Measurements from ENCODE around the gene FGF9. TPM values are rescaled to one million over a fixed set of nuclear protein-coding genes. Genes with fewer than 3 reads are reported as not detected.

FGF9 gene
- total and polyA plus RNA-seq, 10 of the 15 experiments (the other 5 are each of a cell fraction or from before 2014, with no cell fraction given): 0.05 to 1.5 (median 0.83) TPM

DNA sequence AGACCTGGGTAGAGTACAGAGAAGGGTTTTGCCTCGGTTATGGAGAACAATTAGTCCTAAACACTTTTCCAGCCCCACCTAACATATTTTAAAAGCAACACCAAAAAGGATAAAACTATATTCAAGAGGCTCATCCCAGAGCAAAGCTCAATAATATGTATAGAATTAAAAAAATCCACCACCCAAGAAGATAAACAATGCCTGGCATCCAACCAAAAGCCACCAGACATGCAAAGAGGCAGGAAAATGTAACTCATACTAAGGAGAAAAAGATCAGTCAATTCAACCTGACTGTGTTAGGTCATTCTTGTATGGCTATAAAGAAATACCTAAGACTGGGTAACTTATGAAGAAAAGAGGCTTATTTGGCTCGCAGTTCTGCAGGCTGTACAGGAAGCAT, 39.3 kb downstream of the FGF9 start:
- Histone ChIP-seq H3K9me3 (replicated peaks; ENCODE audit: control insufficient read depth, insufficient read depth, low read length) (no peaks in the 10 kb centered on the region), H3K36me3 (ENCODE audit: control insufficient read depth in 2 of 2, insufficient read depth in 2 of 2, low read length in 1 of 2) (no peaks in the 10 kb centered on the region), H2AFZ (ENCODE audit: control insufficient read depth, low read depth, low read length) (no peak overlapping the region), H3K4me2 (ENCODE audit: control insufficient read depth, insufficient read depth) (no peak overlapping the region), H3K79me2 (ENCODE audit: control insufficient read depth, insufficient read depth, low read length) (no peaks in the 10 kb centered on the region), H3K4me1 (ENCODE audit: control insufficient read depth, insufficient read depth, low read length) (no peaks in the 10 kb centered on the region), H3K9ac (ENCODE audit: control insufficient read depth, insufficient read depth, low read length) (no peak overlapping the region), H3K27me3 (replicated peaks in 1 of 2; ENCODE audit: control insufficient read depth in 2 of 2, insufficient read depth in 2 of 2, low read length in 1 of 2) (no peaks in the 10 kb centered on the region), H3K27ac (ENCODE audit: control insufficient read depth, insufficient read depth) (no peak overlapping the region), H4K20me1 (ENCODE audit: control insufficient read depth, insufficient read depth) (no peaks in the 10 kb centered on the region), H3K4me3 (no peak overlapping the region)
- ATAC-seq (no peak), DNase-seq (ENCODE audit: low read depth, low spot score) (no peak), FAIRE-seq (no peak)
- SMC1A ChIA-PET (ENCODE audit: uncharacterized antibody, unreplicated experiment): no interaction called here
- CTCF ChIA-PET: no interaction called here
- POLR2A ChIA-PET: no interaction called here
- intact Hi-C loops (cut with micrococcal nuclease; ENCODE audit: unreplicated experiment): no loop called here
- no TSS peak for BruUV-seq (replicated peaks)
- 15% methylated on average over 2 of the region's 2 CpGs for WGBS (ENCODE audit: insufficient coverage, insufficient replicate concordance, low lambda C conversion rate, missing lambda C conversion rate)
- RAD21 ChIA-PET (ENCODE audit: unreplicated experiment): no interaction called here
- in situ Hi-C loops (cut with MboI): no loop called here
- TF ChIP-seq, protein P1, sequence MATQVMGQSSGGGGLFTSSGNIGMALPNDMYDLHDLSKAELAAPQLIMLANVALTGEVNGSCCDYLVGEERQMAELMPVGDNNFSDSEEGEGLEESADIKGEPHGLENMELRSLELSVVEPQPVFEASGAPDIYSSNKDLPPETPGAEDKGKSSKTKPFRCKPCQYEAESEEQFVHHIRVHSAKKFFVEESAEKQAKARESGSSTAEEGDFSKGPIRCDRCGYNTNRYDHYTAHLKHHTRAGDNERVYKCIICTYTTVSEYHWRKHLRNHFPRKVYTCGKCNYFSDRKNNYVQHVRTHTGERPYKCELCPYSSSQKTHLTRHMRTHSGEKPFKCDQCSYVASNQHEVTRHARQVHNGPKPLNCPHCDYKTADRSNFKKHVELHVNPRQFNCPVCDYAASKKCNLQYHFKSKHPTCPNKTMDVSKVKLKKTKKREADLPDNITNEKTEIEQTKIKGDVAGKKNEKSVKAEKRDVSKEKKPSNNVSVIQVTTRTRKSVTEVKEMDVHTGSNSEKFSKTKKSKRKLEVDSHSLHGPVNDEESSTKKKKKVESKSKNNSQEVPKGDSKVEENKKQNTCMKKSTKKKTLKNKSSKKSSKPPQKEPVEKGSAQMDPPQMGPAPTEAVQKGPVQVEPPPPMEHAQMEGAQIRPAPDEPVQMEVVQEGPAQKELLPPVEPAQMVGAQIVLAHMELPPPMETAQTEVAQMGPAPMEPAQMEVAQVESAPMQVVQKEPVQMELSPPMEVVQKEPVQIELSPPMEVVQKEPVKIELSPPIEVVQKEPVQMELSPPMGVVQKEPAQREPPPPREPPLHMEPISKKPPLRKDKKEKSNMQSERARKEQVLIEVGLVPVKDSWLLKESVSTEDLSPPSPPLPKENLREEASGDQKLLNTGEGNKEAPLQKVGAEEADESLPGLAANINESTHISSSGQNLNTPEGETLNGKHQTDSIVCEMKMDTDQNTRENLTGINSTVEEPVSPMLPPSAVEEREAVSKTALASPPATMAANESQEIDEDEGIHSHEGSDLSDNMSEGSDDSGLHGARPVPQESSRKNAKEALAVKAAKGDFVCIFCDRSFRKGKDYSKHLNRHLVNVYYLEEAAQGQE (IDR thresholded peaks at IDR 0.05; ENCODE audit: low read depth, low read length): no peak
- TF ChIP-seq BHLHE40 (IDR thresholded peaks at IDR 0.05; ENCODE audit: borderline replicate concordance in 1 of 2, low read depth in 2 of 2, low read length in 1 of 2): no peak
- no peak for TF ChIP-seq CHD4 (IDR thresholded peaks at IDR 0.05)
- TF ChIP-seq POLR2AphosphoS2 (IDR thresholded peaks at IDR 0.05; ENCODE audit: low read depth, low read length): no peak
- TF ChIP-seq NFYB (IDR thresholded peaks at IDR 0.05; ENCODE audit: insufficient read depth, low read depth, low read length): no peak
- no peak for TF ChIP-seq SMAD5 (IDR thresholded peaks at IDR 0.05; ENCODE audit: low read depth)
- TF ChIP-seq CBX3 (IDR thresholded peaks at IDR 0.05; ENCODE audit: borderline replicate concordance, low read depth): no peak
- no peak for TF ChIP-seq FOXM1 (IDR thresholded peaks at IDR 0.05; ENCODE audit: low read depth, low read length)
- TF ChIP-seq ATF7 (IDR thresholded peaks at IDR 0.05; ENCODE audit: low read depth): no peak
- no peak for TF ChIP-seq ZNF384 (IDR thresholded peaks at IDR 0.05; ENCODE audit: borderline replicate concordance, low read depth, low read length)
- TF ChIP-seq, protein P2, sequence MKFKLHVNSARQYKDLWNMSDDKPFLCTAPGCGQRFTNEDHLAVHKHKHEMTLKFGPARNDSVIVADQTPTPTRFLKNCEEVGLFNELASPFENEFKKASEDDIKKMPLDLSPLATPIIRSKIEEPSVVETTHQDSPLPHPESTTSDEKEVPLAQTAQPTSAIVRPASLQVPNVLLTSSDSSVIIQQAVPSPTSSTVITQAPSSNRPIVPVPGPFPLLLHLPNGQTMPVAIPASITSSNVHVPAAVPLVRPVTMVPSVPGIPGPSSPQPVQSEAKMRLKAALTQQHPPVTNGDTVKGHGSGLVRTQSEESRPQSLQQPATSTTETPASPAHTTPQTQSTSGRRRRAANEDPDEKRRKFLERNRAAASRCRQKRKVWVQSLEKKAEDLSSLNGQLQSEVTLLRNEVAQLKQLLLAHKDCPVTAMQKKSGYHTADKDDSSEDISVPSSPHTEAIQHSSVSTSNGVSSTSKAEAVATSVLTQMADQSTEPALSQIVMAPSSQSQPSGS (IDR thresholded peaks at IDR 0.05; ENCODE audit: low read length): no peak

Data from GM12878 (cell line).